Measurements from ENCODE around the gene TMEM120B.
"Not testable (repeated sequence)": the region's sequence is repeated elsewhere in the genome, so short reads cannot be mapped to it uniquely, and the experiment has no call there.

Gene TMEM120B

DNA sequence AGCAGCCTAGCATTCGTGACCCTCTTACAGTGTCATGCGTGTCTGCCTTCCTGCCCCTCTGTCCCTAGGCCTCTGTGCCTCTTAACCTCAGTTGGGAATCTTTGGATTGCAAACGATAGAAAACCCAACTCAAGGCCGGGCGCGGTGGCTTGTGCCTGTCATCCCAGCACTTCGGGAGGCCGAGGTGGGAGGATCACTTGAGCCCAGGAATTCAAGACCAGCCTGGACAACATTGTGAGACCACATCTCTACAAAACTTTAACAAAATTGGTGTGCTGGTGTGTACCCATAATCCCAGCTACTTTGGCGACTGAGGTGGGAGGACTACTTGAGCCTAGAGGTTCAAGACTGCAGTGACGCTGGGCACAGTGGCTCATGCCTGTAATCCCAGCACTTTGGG, 36.7 kb downstream of the TMEM120B start:
- Histone ChIP-seq H3K27ac (ENCODE audit: low read length) (no peak overlapping the region), H3K9me3 (ENCODE audit: control insufficient read depth in 1 of 2, low read length in 2 of 2) (no peaks in the 10 kb centered on the region), H3K36me3 (ENCODE audit: control insufficient read depth in 1 of 2, insufficient read depth in 2 of 2, low read length in 2 of 2) (peaks cover 0 to 15% of the 10 kb centered on the region in 2 donors), H3K4me3 (ENCODE audit: low read depth in 1 of 2, low read length in 2 of 2) (no peak overlapping the region), H3K4me1 (ENCODE audit: control insufficient read depth in 1 of 2, insufficient read depth in 2 of 2, low read length in 2 of 2) (no peaks in the 10 kb centered on the region), H3K27me3 (ENCODE audit: low read depth, low read length) (no peaks in the 10 kb centered on the region)

- Histone ChIP-seq H3K27me3 (ENCODE audit: low read depth, low read length) (no peaks in the 10 kb centered on the region), H3K4me3 (ENCODE audit: low read depth in 1 of 2, low read length in 2 of 2) (no peak overlapping the region), H3K36me3 (ENCODE audit: control insufficient read depth in 1 of 2, insufficient read depth in 2 of 2, low read length in 2 of 2) (peaks cover 0 to 15% of the 10 kb centered on the region in 2 donors), H3K4me1 (ENCODE audit: control insufficient read depth in 1 of 2, insufficient read depth in 2 of 2, low read length in 2 of 2) (no peaks in the 10 kb centered on the region), H3K9me3 (ENCODE audit: control insufficient read depth in 1 of 2, low read length in 2 of 2) (no peaks in the 10 kb centered on the region), H3K27ac (ENCODE audit: low read length) (no peak overlapping the region)
Observed at GRCh38 chr12:121750507-121750955, 38.0 kb downstream of the TMEM120B start.

- Histone ChIP-seq H3K27ac (ENCODE audit: low read length) (no peak overlapping the region), H3K9me3 (ENCODE audit: control insufficient read depth in 1 of 2, low read length in 2 of 2) (no peaks in the 10 kb centered on the region), H3K36me3 (ENCODE audit: control insufficient read depth in 1 of 2, insufficient read depth in 2 of 2, low read length in 2 of 2) (peaks cover 0 to 17% of the 10 kb centered on the region in 2 donors), H3K4me1 (ENCODE audit: control insufficient read depth in 1 of 2, insufficient read depth in 2 of 2, low read length in 2 of 2) (no peaks in the 10 kb centered on the region), H3K4me3 (ENCODE audit: low read depth in 1 of 2, low read length in 2 of 2) (no peak overlapping the region), H3K27me3 (ENCODE audit: low read depth, low read length) (no peaks in the 10 kb centered on the region)
Observed at GRCh38 chr12:121751034-121751433, 38.5 kb downstream of the TMEM120B start.

- Histone ChIP-seq H3K36me3 (ENCODE audit: control insufficient read depth in 1 of 2, insufficient read depth in 2 of 2, low read length in 2 of 2) (peaks cover 0 to 18% of the 10 kb centered on the region in 2 donors), H3K4me1 (ENCODE audit: control insufficient read depth in 1 of 2, insufficient read depth in 2 of 2, low read length in 2 of 2) (no peaks in the 10 kb centered on the region), H3K4me3 (ENCODE audit: low read depth in 1 of 2, low read length in 2 of 2) (no peak overlapping the region), H3K27me3 (ENCODE audit: low read depth, low read length) (no peaks in the 10 kb centered on the region), H3K27ac (ENCODE audit: low read length) (no peak overlapping the region), H3K9me3 (ENCODE audit: control insufficient read depth in 1 of 2, low read length in 2 of 2) (no peaks in the 10 kb centered on the region)
Observed at GRCh38 chr12:121751749-121752351, 39.3 kb downstream of the TMEM120B start.

DNA sequence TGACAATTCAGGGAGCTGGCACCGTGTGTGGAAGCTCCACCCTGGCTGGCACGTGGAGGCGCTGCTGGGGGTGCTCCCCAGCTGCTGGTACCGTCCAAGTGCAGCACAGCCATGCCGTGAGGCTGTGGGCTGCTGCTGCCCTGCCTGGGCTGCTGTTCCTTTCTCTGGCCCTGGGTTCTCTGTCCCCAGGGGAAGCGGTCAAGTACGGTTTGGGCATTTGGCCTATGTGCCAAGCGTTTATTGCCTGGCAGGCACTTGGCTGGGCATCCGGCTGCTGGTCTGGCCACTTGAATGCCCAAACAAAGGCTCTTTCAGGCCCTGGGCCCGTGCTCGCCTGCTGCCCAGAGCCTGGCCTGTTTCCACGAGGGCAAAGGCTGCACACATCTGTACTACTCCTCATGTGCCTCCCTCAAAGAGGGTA, 41.3 kb downstream of the TMEM120B start:
- Histone ChIP-seq H3K36me3 (ENCODE audit: control insufficient read depth in 1 of 2, insufficient read depth in 2 of 2, low read length in 2 of 2) (peaks cover 0 to 18% of the 10 kb centered on the region in 2 donors), H3K9me3 (ENCODE audit: control insufficient read depth in 1 of 2, low read length in 2 of 2) (no peaks in the 10 kb centered on the region), H3K27me3 (ENCODE audit: low read depth, low read length) (no peaks in the 10 kb centered on the region), H3K27ac (ENCODE audit: low read length) (no peak overlapping the region), H3K4me3 (ENCODE audit: low read depth in 1 of 2, low read length in 2 of 2) (no peak overlapping the region), H3K4me1 (ENCODE audit: control insufficient read depth in 1 of 2, insufficient read depth in 2 of 2, low read length in 2 of 2) (no peaks in the 10 kb centered on the region)

DNA sequence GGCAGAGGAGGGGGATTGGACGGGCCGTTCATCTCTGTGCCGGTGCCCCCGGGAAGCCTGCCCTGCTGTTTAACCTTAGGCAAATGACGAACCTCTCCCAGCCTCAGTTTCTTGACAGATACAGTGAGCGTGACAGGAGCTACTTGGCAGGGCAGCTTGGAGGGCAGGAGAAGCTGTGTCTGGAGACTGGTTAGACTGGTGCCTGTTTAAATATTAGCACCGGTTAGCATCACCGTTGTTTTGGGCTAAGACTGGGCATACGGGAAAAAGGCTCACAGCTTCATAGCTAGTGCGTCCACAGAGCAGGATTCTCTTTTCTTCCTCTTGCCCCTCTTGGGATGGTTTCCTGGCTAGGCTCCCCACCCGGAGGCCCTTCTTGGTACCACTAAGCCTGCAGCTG, 42.3 kb downstream of the TMEM120B start:
- H3K27ac ChIP-seq (ENCODE audit: low read length): no peak overlapping the region
- H3K4me3 ChIP-seq (ENCODE audit: low read depth in 1 of 2, low read length in 2 of 2): no peak overlapping the region
- no peaks in the 10 kb centered on the region for H3K4me1 ChIP-seq (ENCODE audit: control insufficient read depth in 1 of 2, insufficient read depth in 2 of 2, low read length in 2 of 2)
- H3K27me3 ChIP-seq (ENCODE audit: low read depth, low read length): no peaks in the 10 kb centered on the region
- peaks cover 0 to 18% of the 10 kb centered on the region in 2 donors for H3K36me3 ChIP-seq (ENCODE audit: control insufficient read depth in 1 of 2, insufficient read depth in 2 of 2, low read length in 2 of 2)
- no peaks in the 10 kb centered on the region for H3K9me3 ChIP-seq (ENCODE audit: control insufficient read depth in 1 of 2, low read length in 2 of 2)

- Histone ChIP-seq H3K27me3 (ENCODE audit: low read depth, low read length) (no peaks in the 10 kb centered on the region), H3K4me3 (ENCODE audit: low read depth in 1 of 2, low read length in 2 of 2) (no peak overlapping the region), H3K4me1 (ENCODE audit: control insufficient read depth in 1 of 2, insufficient read depth in 2 of 2, low read length in 2 of 2) (no peaks in the 10 kb centered on the region), H3K9me3 (ENCODE audit: control insufficient read depth in 1 of 2, low read length in 2 of 2) (no peaks in the 10 kb centered on the region), H3K36me3 (ENCODE audit: control insufficient read depth in 1 of 2, insufficient read depth in 2 of 2, low read length in 2 of 2) (peaks cover 0 to 12% of the 10 kb centered on the region in 2 donors), H3K27ac (ENCODE audit: low read length) (no peak overlapping the region)
Observed at GRCh38 chr12:121755591-121755990, 43.0 kb downstream of the TMEM120B start.

DNA sequence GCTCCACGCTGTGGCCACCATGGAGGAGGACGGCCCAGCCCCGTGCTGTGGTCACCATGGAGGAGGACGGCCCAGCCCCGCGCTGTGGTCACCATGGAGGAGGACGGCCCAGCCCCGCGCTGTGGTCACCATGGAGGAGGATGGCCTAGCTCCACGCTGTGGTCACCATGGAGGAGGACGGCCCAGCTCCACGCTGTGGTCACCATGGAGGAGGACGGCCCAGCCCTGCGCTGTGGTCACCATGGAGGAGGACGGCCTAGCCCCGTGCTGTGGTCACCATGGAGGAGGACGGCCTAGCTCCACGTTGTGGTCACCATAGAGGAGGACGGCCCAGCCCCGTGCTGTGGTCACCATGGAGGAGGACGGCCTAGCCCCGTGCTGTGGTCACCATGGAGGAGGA, 46.0 kb downstream of the TMEM120B start:
- H3K9me3 ChIP-seq (ENCODE audit: control insufficient read depth in 1 of 2, low read length in 2 of 2); H3K27me3 ChIP-seq (ENCODE audit: low read depth, low read length); H3K27ac ChIP-seq (ENCODE audit: low read length); H3K36me3 ChIP-seq (ENCODE audit: control insufficient read depth in 1 of 2, insufficient read depth in 2 of 2, low read length in 2 of 2); H3K4me3 ChIP-seq (ENCODE audit: low read depth in 1 of 2, low read length in 2 of 2): not testable (repeated sequence)
- H3K4me1 ChIP-seq (ENCODE audit: control insufficient read depth in 1 of 2, insufficient read depth in 2 of 2, low read length in 2 of 2): peaks cover 0 to 14% of the 10 kb centered on the region in 2 donors

GRCh38 chr12:121762269-121762668, 49.7 kb downstream of the TMEM120B start:
- peaks cover 0 to 25% of the 10 kb centered on the region in 2 donors for H3K4me1 ChIP-seq (ENCODE audit: control insufficient read depth in 1 of 2, insufficient read depth in 2 of 2, low read length in 2 of 2)
- no peaks in the 10 kb centered on the region for H3K27me3 ChIP-seq (ENCODE audit: low read depth, low read length)
- no peaks in the 10 kb centered on the region for H3K36me3 ChIP-seq (ENCODE audit: control insufficient read depth in 1 of 2, insufficient read depth in 2 of 2, low read length in 2 of 2)
- H3K4me3 ChIP-seq (ENCODE audit: low read depth in 1 of 2, low read length in 2 of 2): no peak overlapping the region
- H3K27ac ChIP-seq (ENCODE audit: low read length): no peak overlapping the region
- H3K9me3 ChIP-seq (ENCODE audit: control insufficient read depth in 1 of 2, low read length in 2 of 2): no peaks in the 10 kb centered on the region

- Histone ChIP-seq H3K27me3 (ENCODE audit: low read depth, low read length) (no peaks in the 10 kb centered on the region), H3K4me3 (ENCODE audit: low read depth in 1 of 2, low read length in 2 of 2) (no peak overlapping the region), H3K4me1 (ENCODE audit: control insufficient read depth in 1 of 2, insufficient read depth in 2 of 2, low read length in 2 of 2) (peaks cover 5 to 40% of the 10 kb centered on the region in 2 donors), H3K9me3 (ENCODE audit: control insufficient read depth in 1 of 2, low read length in 2 of 2) (no peaks in the 10 kb centered on the region), H3K27ac (ENCODE audit: low read length) (no peak overlapping the region), H3K36me3 (ENCODE audit: control insufficient read depth in 1 of 2, insufficient read depth in 2 of 2, low read length in 2 of 2) (no peaks in the 10 kb centered on the region)
Observed at GRCh38 chr12:121764808-121765207, 52.3 kb downstream of the TMEM120B start.

DNA sequence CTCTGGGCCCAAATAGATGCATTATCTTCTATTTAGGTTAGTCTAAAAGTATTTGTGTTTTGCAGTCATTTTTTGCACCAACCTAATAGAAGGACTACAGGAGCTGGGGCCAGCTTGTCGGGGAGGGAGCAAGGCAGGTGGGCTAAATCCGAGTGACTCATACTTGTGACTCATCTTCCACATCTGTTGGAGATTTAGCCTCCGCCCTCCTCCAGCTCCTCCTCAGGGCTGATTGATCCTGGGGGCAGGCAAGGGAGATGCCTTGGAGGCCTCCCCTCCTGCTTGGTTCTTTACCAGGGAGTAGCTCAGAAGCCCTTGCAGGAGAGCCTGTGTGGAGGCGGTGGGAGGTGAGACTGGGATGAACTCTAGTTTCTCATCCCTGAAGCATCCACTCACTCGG, 53.0 kb downstream of the TMEM120B start:
- H3K9me3 ChIP-seq (ENCODE audit: control insufficient read depth in 1 of 2, low read length in 2 of 2): no peaks in the 10 kb centered on the region
- no peaks in the 10 kb centered on the region for H3K27me3 ChIP-seq (ENCODE audit: low read depth, low read length)
- H3K27ac ChIP-seq (ENCODE audit: low read length): no peak overlapping the region
- H3K4me3 ChIP-seq (ENCODE audit: low read depth in 1 of 2, low read length in 2 of 2): no peak overlapping the region
- H3K36me3 ChIP-seq (ENCODE audit: control insufficient read depth in 1 of 2, insufficient read depth in 2 of 2, low read length in 2 of 2): no peaks in the 10 kb centered on the region
- peaks cover 5 to 42% of the 10 kb centered on the region in 2 donors for H3K4me1 ChIP-seq (ENCODE audit: control insufficient read depth in 1 of 2, insufficient read depth in 2 of 2, low read length in 2 of 2)

Data from muscle layer of duodenum (tissue), 2 donors.